K562 (cell line): ENCODE data around the gene MAP1LC3B2. TPM values are rescaled to one million over a fixed set of nuclear protein-coding genes. Genes with fewer than 3 reads are reported as not detected.

ENCODE experiments used
- BCL6 ChIP-seq: fragments of 250-450 bp; sonication (Bioruptor Pico); IDR thresholded peaks from 2 replicates; pipeline ENCODE4 v1.4.0; 2020
- BRD4 ChIP-seq: fragments of 200-600 bp; sonication (generic); IDR thresholded peaks from 2 replicates; pipeline ENCODE4 v1.6.1; 2017; ENCODE audit warnings: inconsistent platforms
- CTCFL ChIP-seq: IDR thresholded peaks from 2 replicates; pipeline ENCODE4 v1.6.1; 2011; ENCODE audit warnings: borderline replicate concordance, low read depth, mild to moderate bottlenecking, moderate library complexity, low read length; ENCODE audit not compliant: insufficient read depth, poor library complexity, severe bottlenecking
- FOSL1 ChIP-seq: fragments of 200-800 bp; sonication (Bioruptor generic); conservative IDR thresholded peaks from 2 replicates; pipeline ENCODE4 v1.6.1; 2016; ENCODE audit warnings: missing genetic modification characterization, missing compliant biosample characterization
- GTF2B ChIP-seq: IDR thresholded peaks from 2 replicates; pipeline ENCODE4 v1.6.1; 2011; ENCODE audit not compliant: insufficient read length; ENCODE audit errors: extremely low read depth
- GTF2E2 ChIP-seq: fragments of 200-800 bp; sonication (Bioruptor generic); IDR thresholded peaks from 2 replicates; pipeline ENCODE4 v1.6.1; 2016; ENCODE audit warnings: missing genetic modification characterization, missing compliant biosample characterization
- HDAC3 ChIP-seq: fragments of 450-650 bp; IDR thresholded peaks from 2 replicates; pipeline ENCODE4 v1.6.1; 2018; ENCODE audit warnings: borderline replicate concordance, mild to moderate bottlenecking, moderate library complexity; ENCODE audit not compliant: partially characterized antibody
- HDAC8 ChIP-seq: fragments of 450-650 bp; IDR thresholded peaks from 2 replicates; pipeline ENCODE4 v1.6.1; 2016; ENCODE audit warnings: mild to moderate bottlenecking, missing genetic modification characterization, moderate library complexity, missing compliant biosample characterization
- NELFE ChIP-seq: IDR thresholded peaks from 2 replicates; pipeline ENCODE4 v1.6.1; 2011; ENCODE audit warnings: mild to moderate bottlenecking; ENCODE audit not compliant: insufficient read depth, insufficient read length
- NKRF ChIP-seq: fragments of 450-650 bp; IDR thresholded peaks from 2 replicates; pipeline ENCODE4 v1.6.1; 2016; ENCODE audit warnings: borderline replicate concordance
- PRDM10 ChIP-seq: fragments of 450-650 bp; IDR thresholded peaks from 2 replicates; pipeline ENCODE4 v1.6.1; 2018; ENCODE audit not compliant: partially characterized antibody
- PTTG1 ChIP-seq: fragments of 450-650 bp; IDR thresholded peaks from 2 replicates; pipeline ENCODE4 v1.6.1; 2016; ENCODE audit warnings: low read depth, mild to moderate bottlenecking, missing genetic modification characterization, missing compliant biosample characterization
- RNF2 ChIP-seq: sonication (generic); IDR thresholded peaks from 2 replicates; pipeline ENCODE4 v1.6.1; 2016
- TOE1 ChIP-seq, 2 experiments: fragments of 450-650 bp in 1 of 2; sonication (generic) in 1 of 2; formaldehyde crosslinking in 1 of 2; IDR thresholded peaks; 2 replicates each; pipeline versions ENCODE4 v1.7.1 to v1.8.0; 2016 to 2022; ENCODE audit warnings: borderline replicate concordance in 2 of 2, mild to moderate bottlenecking in 2 of 2, antibody characterized with exemption in 1 of 2, inconsistent platforms in 1 of 2, low read depth in 1 of 2, missing genetic modification reagents in 1 of 2, moderate library complexity in 1 of 2
- ZBTB9 ChIP-seq: fragments of 450-650 bp; formaldehyde crosslinking; IDR thresholded peaks from 2 replicates; pipeline ENCODE4 v1.4.0; 2020; ENCODE audit warnings: mild to moderate bottlenecking, moderate library complexity
- ZNF583 ChIP-seq: fragments of 250-450 bp; sonication (Bioruptor Pico); IDR thresholded peaks from 2 replicates; pipeline ENCODE4 v1.4.0; 2020
- ZNF717 ChIP-seq: fragments of 250-450 bp; sonication (Bioruptor Pico); IDR thresholded peaks from 2 replicates; pipeline ENCODE4 v1.5.0; 2021
- ZNF780A ChIP-seq: fragments of 250-450 bp; sonication (Bioruptor Pico); IDR thresholded peaks from 2 replicates; pipeline ENCODE4 v1.5.0; 2021; ENCODE audit warnings: mild to moderate bottlenecking
- polyA plus RNA-seq, 8 experiments: library from polyadenylated mRNA; depleted of rRNA in 4 of 8; stranded (reverse) in 5 of 8; unstranded in 3 of 8; fragments of >200 nt; fragmentation: Nextera tagmentation in 2 of 8; fragmentation: Illumina TruSeq in 1 of 8; extraction: Ambion mirVana in 2 of 8; extraction: Trizol in 1 of 8; gene quantifications; 2 replicates each; pipeline versions ENCODE4 v1.2.1 to v1.2.3, GENCODE V29; 2011 to 2014; ENCODE audit warnings: inconsistent platforms in 1 of 8, missing spikeins in 1 of 8
- total RNA-seq, 7 experiments: library from RNA; depleted of rRNA in 6 of 7; stranded (reverse); fragments of >200 nt in 6 of 7; fragmentation: Illumina TruSeq in 2 of 7; extraction: Trizol in 2 of 7; gene quantifications; 2 replicates each; pipeline versions ENCODE4 v1.2.1 to v1.2.3, GENCODE V29; 2011 to 2021; ENCODE audit warnings: low replicate concordance in 1 of 7

Gene MAP1LC3B2
- total and polyA plus RNA-seq, 9 of the 15 experiments (the other 6 are each of a cell fraction or from before 2014, with no cell fraction given), result 0.53 to 2.8 (median 0.76) TPM; not detected in 2

GRCh38 chr12:116551619-116551951, 7.6 kb upstream of the MAP1LC3B2 start (continued):
- TF ChIP-seq BRD4 (0 out of 2 replicates have a peak, but pooled peaks have one; percentile 48), HDAC8 (tag) (peak; percentile 63; the same call in 1 of the 2 replicates), GTF2B (no peak), RNF2 (no peak), NELFE (no peak), ZNF780A (no peak), NKRF (no peak), ZBTB9 (CRISPR knock-in tag) (0 out of 2 replicates have a peak, but pooled peaks have one; percentile 11), ZNF717 (CRISPR knock-in tag) (no peak), PRDM10 (no peak), FOSL1 (tag) (no peak), GTF2E2 (tag) (0 out of 2 replicates have a peak, but pooled peaks have one; percentile 23), HDAC3 (no peak), ZNF583 (CRISPR knock-in tag) (peak; percentile 63; the same call in 1 of the 2 replicates), BCL6 (CRISPR knock-in tag) (0 out of 2 replicates have a peak, but pooled peaks have one; percentile 12), TOE1 (IDR thresholded peaks at IDR 0.05; ENCODE audit: borderline replicate concordance) (no peak), TOE1 (CRISPR knock-in tag; IDR thresholded peaks at IDR 0.05; ENCODE audit: borderline replicate concordance, low read depth) (no peak), CTCFL (no peak), PTTG1 (tag) (peak; percentile 62; the same call in 1 of the 2 replicates)
